HG02642 (cell line): ENCODE data around the gene ZNF101.

Source experiments
- ATAC-seq: cut with Tn5 transposase; IDR thresholded peaks from one replicate; pipeline ENCODE4 v1.9.1; 2021; ENCODE audit warnings: mild to moderate bottlenecking; ENCODE audit not compliant: unreplicated experiment, poor library complexity

The ZNF101 gene

DNA sequence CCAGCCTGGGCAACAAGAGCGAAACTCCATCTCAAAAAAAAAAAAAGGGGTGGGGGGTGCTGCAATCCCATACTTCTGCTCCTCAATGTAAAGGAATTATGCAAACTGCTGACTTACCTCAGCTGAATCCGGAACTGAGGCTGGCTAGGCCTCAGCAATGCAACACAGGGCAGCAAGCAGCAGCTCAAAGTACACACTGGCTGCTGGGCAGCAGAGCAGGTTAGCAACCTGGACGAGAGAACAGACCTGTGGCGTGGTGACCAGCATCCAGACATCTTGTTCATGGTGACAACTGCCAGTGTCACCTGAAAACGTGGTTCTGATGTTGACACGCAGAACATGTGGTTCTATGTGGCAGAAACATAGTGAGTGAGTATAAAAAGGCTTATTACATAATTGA is 36.2 kb downstream of the ZNF101 start:
- ATAC-seq, result no peak

DNA sequence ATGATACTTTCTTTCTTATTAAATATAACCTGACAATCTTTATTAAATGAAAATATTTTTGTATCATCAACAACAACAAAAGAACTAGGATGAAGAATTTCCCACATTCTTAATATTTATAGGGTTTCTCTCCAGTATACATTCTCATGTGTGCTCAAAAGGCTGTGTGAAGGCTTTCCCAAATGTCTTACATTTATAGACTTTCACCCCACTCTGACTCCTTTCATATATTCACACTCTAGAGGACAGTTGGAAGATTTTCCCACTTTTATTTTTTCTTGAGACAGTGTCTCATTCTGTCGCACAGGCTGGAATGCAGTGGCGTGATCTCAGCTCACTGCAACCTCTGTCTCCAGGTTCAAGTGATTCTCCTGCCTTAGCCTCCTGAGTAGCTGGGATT is 41.9 kb downstream of the ZNF101 start:
- no peak for ATAC-seq

DNA sequence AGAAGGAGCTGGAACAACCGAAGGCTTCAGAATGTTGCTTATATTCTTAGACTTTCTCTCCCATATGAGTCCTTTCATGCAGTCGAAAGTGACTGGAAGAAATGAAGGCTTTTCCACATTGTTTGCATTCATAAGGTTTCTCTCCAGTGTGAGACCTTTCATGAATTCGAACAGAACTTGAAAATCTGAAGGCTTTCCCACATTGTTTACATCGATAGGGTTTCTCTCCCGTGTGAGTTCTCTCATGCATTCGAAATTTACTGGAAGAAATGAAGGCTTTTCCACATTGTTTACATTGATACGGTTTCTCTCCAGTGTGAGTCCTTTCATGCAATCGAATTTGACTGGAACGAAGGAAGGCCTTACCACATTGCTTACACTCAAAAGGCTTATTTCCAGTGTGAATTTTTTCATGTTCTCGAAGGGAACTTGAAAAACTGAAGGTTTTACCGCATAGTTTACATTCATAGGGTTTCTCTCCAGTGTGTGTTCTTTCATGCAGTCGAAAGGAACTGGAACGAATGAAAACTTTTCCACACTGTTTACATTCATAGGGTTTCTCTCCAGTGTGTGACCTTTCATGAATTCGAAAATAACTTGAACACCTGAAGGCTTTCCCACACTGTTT is 42.8 kb downstream of the ZNF101 start:
- ATAC-seq, result no peak

DNA sequence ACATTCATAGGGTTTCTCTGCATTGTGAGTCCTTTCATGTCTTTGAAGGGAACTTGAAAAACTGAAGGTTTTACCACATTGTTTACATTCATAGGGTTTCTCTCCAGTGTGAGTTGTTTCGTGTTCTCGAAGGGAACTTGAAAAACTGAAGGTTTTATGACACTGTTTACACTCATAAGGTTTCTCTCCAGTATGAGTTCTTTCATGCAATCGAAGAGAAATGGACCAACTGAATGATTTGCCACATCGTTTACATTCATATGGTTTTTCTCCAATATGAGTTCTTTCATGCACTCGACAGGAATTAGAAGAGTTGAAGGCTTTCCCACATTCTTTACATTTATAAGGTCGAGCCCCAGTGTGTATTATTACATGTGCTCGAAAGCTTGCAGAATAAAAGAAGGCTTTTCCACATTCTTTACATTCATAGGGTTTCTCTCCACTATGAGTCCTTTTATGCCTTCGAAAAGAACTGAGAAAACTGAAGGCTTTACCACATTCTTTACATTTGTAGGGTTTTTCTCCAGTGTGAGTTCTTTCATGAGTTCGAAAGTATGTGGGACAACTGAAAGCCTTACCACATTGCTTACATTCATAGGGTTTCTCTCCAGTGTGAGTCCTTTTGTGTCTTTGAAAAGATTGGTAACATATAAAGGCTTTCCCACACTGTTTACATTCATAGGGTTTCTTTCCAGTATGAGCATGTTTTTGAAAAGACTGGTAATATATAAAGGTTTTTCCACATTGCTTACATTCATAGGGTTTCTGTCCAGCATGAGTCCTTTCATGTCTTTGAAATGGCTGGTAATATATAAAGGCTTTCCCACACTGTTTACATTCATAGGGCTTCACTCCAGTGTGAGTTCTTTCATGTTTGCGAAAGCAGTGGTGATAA is 43.5 kb downstream of the ZNF101 start:
- ATAC-seq, result no peak

DNA sequence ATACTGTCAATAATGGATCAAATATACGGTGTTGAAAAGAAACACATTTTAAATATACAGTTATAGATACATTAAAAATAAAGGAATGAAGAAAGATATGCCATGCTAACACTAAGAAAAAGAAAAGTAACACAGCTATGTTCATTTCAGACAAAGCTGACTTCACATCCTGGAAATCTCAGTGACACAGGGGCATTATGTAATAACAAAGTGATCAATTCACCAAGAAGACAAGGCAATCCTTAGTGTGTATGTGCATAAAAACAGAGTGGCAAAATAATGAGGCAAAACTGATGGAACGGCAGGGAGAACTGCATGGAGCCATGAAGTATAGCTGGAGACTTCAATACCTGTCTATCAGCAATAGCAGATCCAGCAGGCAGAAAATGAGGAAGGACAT is 51.2 kb downstream of the ZNF101 start:
- no peak for ATAC-seq

DNA sequence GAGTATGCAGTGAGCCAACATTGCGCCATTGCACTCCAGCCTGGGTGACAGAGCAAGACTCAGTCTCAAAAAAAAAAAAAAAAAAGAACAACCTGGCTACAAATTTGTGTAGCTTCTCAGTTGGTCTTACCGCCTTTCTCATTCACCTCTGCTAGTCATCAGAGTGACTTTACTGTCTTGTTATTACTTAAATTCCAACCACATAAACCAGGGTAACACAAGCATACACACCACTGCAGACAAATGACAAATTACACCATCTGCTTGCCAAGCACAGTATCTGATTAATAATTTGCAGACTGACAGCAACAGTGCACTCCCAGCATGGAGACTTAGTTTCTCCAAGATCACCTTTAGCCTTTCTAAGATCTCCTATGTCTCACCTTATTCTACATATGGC is 53.3 kb downstream of the ZNF101 start:
- ATAC-seq, result no peak

DNA sequence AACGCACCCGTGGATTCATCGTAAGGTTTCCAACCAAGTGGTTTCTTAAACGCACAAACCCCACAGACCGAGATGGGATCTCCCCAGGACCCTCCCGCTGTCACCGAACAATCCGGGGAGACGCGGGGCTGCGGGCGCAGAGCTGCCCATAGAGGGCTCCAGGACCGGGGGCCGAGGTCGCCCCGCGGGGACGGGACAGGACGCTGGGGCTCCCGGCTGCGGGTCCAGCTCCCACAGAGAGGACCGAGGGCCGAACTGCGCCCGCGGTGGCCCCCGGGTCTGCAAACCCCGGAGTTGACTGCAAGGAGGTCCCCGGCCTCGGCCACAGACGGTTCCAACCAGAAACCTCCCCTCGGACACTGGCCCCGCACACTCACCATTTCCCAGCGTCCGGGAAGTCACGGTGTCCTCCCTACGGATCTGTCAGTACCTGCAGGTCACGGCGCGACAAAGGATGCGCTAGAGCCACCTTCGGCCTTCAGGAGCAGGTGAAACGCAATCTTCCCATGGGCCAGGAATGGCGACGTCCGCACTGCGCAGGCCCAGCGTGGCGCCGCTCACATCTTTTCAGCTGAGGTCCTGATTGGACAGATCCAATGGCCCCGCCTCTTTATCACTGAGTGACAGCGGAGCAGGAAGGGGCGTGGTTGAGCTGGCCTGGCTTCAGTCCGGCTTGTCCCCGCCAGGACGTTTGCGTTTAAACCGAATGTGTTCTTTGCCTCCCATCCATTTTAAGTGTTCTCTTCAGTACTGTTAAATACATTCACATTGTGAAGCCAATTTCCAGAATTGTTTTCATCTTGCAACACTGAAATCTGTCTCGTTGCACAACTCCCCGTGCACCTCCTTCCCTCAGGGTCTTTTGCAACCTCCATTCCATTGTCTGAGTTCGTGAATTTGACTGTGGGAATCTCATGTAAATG is 64.2 kb downstream of the ZNF101 start, which contains the start of gene ZNF14:
Gene ZNF14 (minus strand): TSS at position 534 of the 923 bp plus-strand sequence. CDS start 154 bp downstream, at position 380.
- peak; percentile 100 for ATAC-seq
